ENCODE data around the gene OSBPL5. TPM values are rescaled to one million over a fixed set of nuclear protein-coding genes. Genes with fewer than 3 reads are reported as not detected.

The OSBPL5 gene
- total and polyA plus RNA-seq, 9 of the 15 experiments (the other 6 are each of a cell fraction or from before 2014, with no cell fraction given) = 0.06 to 14.8 (median 3.2) TPM

DNA sequence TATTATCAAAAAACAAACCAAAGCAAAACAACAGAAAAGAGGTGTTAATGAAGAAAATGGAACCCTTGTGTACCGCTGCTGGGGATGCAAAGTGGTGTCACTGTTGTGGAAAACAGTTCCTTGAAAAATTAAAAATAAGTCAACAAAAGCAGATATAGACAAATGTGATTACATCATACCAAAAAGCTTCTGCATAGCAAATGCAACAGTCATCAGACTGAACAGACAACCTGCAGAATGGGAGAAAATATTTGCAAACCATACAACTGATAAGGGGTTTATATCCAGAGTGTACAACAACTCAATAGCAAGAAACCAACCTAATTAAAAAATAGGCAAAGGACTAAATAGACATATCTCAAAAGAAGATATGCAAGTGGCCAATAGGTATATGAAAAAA lies 85.0 kb downstream of the OSBPL5 start:
- Histone ChIP-seq H3K9ac (ENCODE audit: insufficient read depth in 1 of 2, low read depth in 2 of 2, low read length in 2 of 2) (no peak overlapping the region), H3K9me3 (replicated peaks; ENCODE audit: control insufficient read depth, insufficient read depth, low read depth, low read length) (no peaks in the 10 kb centered on the region), H3K79me2 (ENCODE audit: control insufficient read depth, insufficient read depth, low read length) (no peaks in the 10 kb centered on the region), H3K36me3 (ENCODE audit: control insufficient read depth, insufficient read depth, low read length) (no peaks in the 10 kb centered on the region), H3K4me2 (ENCODE audit: insufficient read depth, low read length) (no peak overlapping the region), H4K20me1 (replicated peaks; ENCODE audit: control insufficient read depth, insufficient read depth, low read length) (no peaks in the 10 kb centered on the region), H3K4me1 (replicated peaks in 1 of 2; ENCODE audit: control insufficient read depth in 2 of 2, insufficient read depth in 2 of 2, low read length in 2 of 2) (peaks cover 0 to 4% of the 10 kb centered on the region in 2 experiments; a peak in 1 of 5 replicates), H3K27me3 (ENCODE audit: control insufficient read depth in 2 of 2, insufficient read depth in 2 of 2, low read length in 2 of 2) (peaks cover 0 to 16% of the 10 kb centered on the region in 2 experiments; a peak in 2 of 5 replicates), H2AFZ (ENCODE audit: low read depth, low read length) (no peak overlapping the region), H3K9me1 (ENCODE audit: control insufficient read depth, insufficient read depth, low read length) (no peaks in the 10 kb centered on the region), H3K4me3 (no peak overlapping the region), H3K27ac (ENCODE audit: extremely low read depth, low read depth, low read length) (no peak overlapping the region)
- 0% methylated on average over 1 of the region's 1 CpG for WGBS (ENCODE audit: insufficient coverage, low coverage, missing lambda C conversion rate)
- intact Hi-C loops (cut with micrococcal nuclease) = no loop called here
- BruUV-seq (replicated peaks) = no TSS peak
- FAIRE-seq (no peak), ATAC-seq (no peak), DNase-seq (ENCODE audit: extremely low read depth in 1 of 4, low spot score in 3 of 4) (no peak)
- ChIA-PET CTCF (ENCODE audit: low intra/inter-chr PET ratio) (no interaction called here), POLR2A (no interaction called here)
- TF ChIP-seq POLR2A (conservative IDR thresholded peaks at IDR 0.05) (no peak), ATF3 (IDR thresholded peaks at IDR 0.05) (peak; percentile 30; the same call in 1 of the 2 replicates), ATF3 (CRISPR knock-in tag; conservative IDR thresholded peaks at IDR 0.05) (no peak), CEBPG (CRISPR knock-in tag; IDR thresholded peaks at IDR 0.05) (no peak), CEBPG (tag; conservative IDR thresholded peaks at IDR 0.05 in 1 of 2, IDR thresholded peaks at IDR 0.05 in 1 of 2) (peak; percentile 27 to 43; a peak in 1 of 4 replicates), PHF21A (IDR thresholded peaks at IDR 0.05; ENCODE audit: borderline replicate concordance, low read depth) (no peak), ZNF41 (CRISPR knock-in tag; conservative IDR thresholded peaks at IDR 0.05) (no peak), CEBPB (tag; IDR thresholded peaks at IDR 0.05) (peak; percentile 57)
- TF ChIP-seq, protein P1, sequence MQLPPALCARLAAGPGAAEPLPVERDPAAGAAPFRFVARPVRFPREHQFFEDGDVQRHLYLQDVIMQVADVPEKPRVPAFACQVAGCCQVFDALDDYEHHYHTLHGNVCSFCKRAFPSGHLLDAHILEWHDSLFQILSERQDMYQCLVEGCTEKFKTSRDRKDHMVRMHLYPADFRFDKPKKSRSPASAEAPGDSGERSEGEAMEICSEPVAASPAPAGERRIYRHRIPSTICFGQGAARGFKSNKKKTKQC (CRISPR knock-in tag; IDR thresholded peaks at IDR 0.05) = no peak
- TF ChIP-seq, protein P2, sequence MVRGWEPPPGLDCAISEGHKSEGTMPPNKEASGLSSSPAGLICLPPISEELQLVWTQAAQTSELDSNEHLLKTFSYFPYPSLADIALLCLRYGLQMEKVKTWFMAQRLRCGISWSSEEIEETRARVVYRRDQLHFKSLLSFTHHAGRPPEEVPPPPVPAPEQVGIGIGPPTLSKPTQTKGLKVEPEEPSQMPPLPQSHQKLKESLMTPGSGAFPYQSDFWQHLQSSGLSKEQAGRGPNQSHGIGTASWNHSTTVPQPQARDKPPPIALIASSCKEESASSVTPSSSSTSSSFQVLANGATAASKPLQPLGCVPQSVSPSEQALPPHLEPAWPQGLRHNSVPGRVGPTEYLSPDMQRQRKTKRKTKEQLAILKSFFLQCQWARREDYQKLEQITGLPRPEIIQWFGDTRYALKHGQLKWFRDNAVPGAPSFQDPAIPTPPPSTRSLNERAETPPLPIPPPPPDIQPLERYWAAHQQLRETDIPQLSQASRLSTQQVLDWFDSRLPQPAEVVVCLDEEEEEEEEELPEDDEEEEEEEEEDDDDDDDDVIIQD (CRISPR knock-in tag; IDR thresholded peaks at IDR 0.05) = no peak
- in situ Hi-C loops (cut with MboI) = no loop called here
